Stimulated activated CD4-positive, alpha-beta T cell treated with anti-CD3 and anti-CD28 coated beads, Interleukin-4, amount 100 ng/mL, for 24 hours (primary cell): ENCODE measurements around the gene RACK1.

Experiments
- DNase-seq: peaks from one replicate; pipeline ENCODE4 v3.0.0-alpha.2; 2020

Gene RACK1

GRCh38 chr5:181259283-181259682, 15.6 kb upstream of the RACK1 start:
- DNase-seq = no peak

- no peak for DNase-seq
Measured at GRCh38 chr5:181258576-181258975, 14.9 kb upstream of the RACK1 start.

- DNase-seq = no peak
Measured at GRCh38 chr5:181255836-181256578, 12.3 kb upstream of the RACK1 start.

GRCh38 chr5:181255276-181255675, 11.6 kb upstream of the RACK1 start:
- DNase-seq = no peak

GRCh38 chr5:181248277-181248676, 4.6 kb upstream of the RACK1 start:
- DNase-seq = no peak

GRCh38 chr5:181246276-181247049, 2.8 kb upstream of the RACK1 start:
- DNase-seq = peak; percentile 82

GRCh38 chr5:181245427-181246275, 1.9 kb upstream of the RACK1 start:
- DNase-seq = no peak

- DNase-seq = no peak
Measured at GRCh38 chr5:181243018-181243563, 615 bp downstream of the RACK1 start.

GRCh38 chr5:181242031-181242451, 1.7 kb downstream of the RACK1 start:
- no peak for DNase-seq

- DNase-seq = peak; percentile 67
Measured at GRCh38 chr5:181241393-181241975, 2.2 kb downstream of the RACK1 start.

- no peak for DNase-seq
Measured at GRCh38 chr5:181239062-181239663, 4.5 kb downstream of the RACK1 start.

- no peak for DNase-seq
Measured at GRCh38 chr5:181237729-181238385, 5.8 kb downstream of the RACK1 start.

GRCh38 chr5:181236954-181237641, 6.6 kb downstream of the RACK1 start:
- no peak for DNase-seq

- no peak for DNase-seq
Measured at GRCh38 chr5:181236471-181236870, 7.2 kb downstream of the RACK1 start.

GRCh38 chr5:181235689-181236366, 7.9 kb downstream of the RACK1 start:
- no peak for DNase-seq

- DNase-seq = no peak
Measured at GRCh38 chr5:181235323-181235688, 8.4 kb downstream of the RACK1 start.

GRCh38 chr5:181234455-181235306, 9.0 kb downstream of the RACK1 start:
- no peak for DNase-seq

- DNase-seq = no peak
Measured at GRCh38 chr5:181233801-181234454, 9.8 kb downstream of the RACK1 start.
